GM23248 (cell line): ENCODE measurements around the gene MTFP1.

Experiments used
- EZH2 ChIP-seq: fragments of 200-600 bp; sonication (generic); IDR thresholded peaks from 2 replicates; pipeline ENCODE4 v1.6.1; 2018; ENCODE audit warnings: antibody characterized with exemption, mild to moderate bottlenecking; ENCODE audit not compliant: insufficient read depth, poor library complexity, severe bottlenecking
- EZH2phosphoT487 ChIP-seq: fragments of 200-600 bp; sonication (generic); IDR thresholded peaks from 2 replicates; pipeline ENCODE4 v1.6.1; 2018; ENCODE audit warnings: antibody characterized with exemption, moderate library complexity, mild to moderate bottlenecking, low read depth; ENCODE audit not compliant: insufficient read depth

GRCh38 chr22:30469165-30469564 is 43.6 kb downstream of the MTFP1 start:
- no peak for TF ChIP-seq EZH2phosphoT487
- TF ChIP-seq EZH2, result no peak
